BJ (cell line): Measurements from ENCODE around the gene PRIMPOL. TPM values are rescaled to one million over a fixed set of nuclear protein-coding genes. Genes with fewer than 3 reads are reported as not detected.

Source experiments
- CTCF ChIA-PET: fragments of 350-600 bp; formaldehyde crosslinking; extraction: SDS; loops from one replicate; lab custom pipeline; 2021; ENCODE audit warnings: antibody characterized with exemption, inconsistent platforms; lab: Yijun Ruan, JAX
- POLR2A ChIA-PET: fragments of 300-600 bp; sonication (Branson Sonifier 250); formaldehyde crosslinking; extraction: SDS; loops from one replicate; lab custom pipeline; 2021; ENCODE audit warnings: antibody characterized with exemption; lab: Charles Lee
- DNase-seq: peaks from one replicate; pipeline ENCODE4 v3.0.0-alpha.2; 2011; ENCODE audit warnings: low read depth
- H3K27me3 ChIP-seq: 2 replicates; pipeline ENCODE4 v1.6.0; 2011; ENCODE audit warnings: low read length; ENCODE audit not compliant: control insufficient read depth, insufficient read depth
- H3K36me3 ChIP-seq: 2 replicates; pipeline ENCODE4 v1.5.1; 2011; ENCODE audit warnings: low read length; ENCODE audit not compliant: control insufficient read depth, insufficient read depth
- H3K4me3 ChIP-seq: 2 replicates; pipeline ENCODE4 v1.5.1; 2011; ENCODE audit warnings: low read depth, mild to moderate bottlenecking, control low read depth, low read length
- polyA plus RNA-seq: library from polyadenylated mRNA; depleted of rRNA; stranded (reverse); fragments of >200 nt; gene quantifications from 2 replicates; pipeline ENCODE4 v1.2.3, GENCODE V29; 2011
- TF ChIP-seq, protein P1 (sequence below): IDR thresholded peaks from 2 replicates; pipeline ENCODE4 v1.5.1; 2011; ENCODE audit warnings: low read depth, mild to moderate bottlenecking, control low read depth, inconsistent platforms, low read length, moderate library complexity; ENCODE audit not compliant: insufficient read depth

Gene PRIMPOL
- polyA plus RNA-seq, 1 experiment, result 6.0 TPM

DNA sequence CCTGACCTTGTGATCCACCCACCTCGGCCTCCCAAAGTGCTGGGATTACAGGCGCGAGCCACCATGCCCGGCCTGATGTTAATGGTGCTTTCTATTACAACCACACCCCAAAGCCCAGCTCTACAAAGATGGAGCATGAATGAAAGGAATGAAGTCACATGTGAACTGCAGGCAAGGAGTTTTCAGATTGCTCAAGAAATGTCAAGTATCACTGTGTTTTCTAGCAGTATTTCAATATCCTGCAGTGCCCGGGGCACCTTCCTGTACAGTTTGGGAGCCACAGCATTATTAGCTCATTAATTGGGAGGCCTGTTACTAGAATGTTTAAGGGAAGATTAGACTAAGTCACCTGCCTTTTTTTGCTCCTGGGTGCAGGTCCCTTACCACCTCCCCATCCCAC, 40.1 kb downstream of the PRIMPOL start:
- POLR2A ChIA-PET, result no interaction called here
- CTCF ChIA-PET, result interaction anchor here (1.0 to 1.2 kb wide), 2 partner anchors 28 to 32 kb away, joined by 3 read pairs; no protein-coding TSS in a partner anchor
- H3K36me3 ChIP-seq, result peaks cover 2% of the 10 kb centered on the region; the same call in 1 of the 2 replicates
- no peaks in the 10 kb centered on the region for H3K27me3 ChIP-seq
- H3K4me3 ChIP-seq, result no peak overlapping the region
- TF ChIP-seq, protein P1, sequence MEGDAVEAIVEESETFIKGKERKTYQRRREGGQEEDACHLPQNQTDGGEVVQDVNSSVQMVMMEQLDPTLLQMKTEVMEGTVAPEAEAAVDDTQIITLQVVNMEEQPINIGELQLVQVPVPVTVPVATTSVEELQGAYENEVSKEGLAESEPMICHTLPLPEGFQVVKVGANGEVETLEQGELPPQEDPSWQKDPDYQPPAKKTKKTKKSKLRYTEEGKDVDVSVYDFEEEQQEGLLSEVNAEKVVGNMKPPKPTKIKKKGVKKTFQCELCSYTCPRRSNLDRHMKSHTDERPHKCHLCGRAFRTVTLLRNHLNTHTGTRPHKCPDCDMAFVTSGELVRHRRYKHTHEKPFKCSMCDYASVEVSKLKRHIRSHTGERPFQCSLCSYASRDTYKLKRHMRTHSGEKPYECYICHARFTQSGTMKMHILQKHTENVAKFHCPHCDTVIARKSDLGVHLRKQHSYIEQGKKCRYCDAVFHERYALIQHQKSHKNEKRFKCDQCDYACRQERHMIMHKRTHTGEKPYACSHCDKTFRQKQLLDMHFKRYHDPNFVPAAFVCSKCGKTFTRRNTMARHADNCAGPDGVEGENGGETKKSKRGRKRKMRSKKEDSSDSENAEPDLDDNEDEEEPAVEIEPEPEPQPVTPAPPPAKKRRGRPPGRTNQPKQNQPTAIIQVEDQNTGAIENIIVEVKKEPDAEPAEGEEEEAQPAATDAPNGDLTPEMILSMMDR, result no peak
- DNase-seq, result no peak

DNA sequence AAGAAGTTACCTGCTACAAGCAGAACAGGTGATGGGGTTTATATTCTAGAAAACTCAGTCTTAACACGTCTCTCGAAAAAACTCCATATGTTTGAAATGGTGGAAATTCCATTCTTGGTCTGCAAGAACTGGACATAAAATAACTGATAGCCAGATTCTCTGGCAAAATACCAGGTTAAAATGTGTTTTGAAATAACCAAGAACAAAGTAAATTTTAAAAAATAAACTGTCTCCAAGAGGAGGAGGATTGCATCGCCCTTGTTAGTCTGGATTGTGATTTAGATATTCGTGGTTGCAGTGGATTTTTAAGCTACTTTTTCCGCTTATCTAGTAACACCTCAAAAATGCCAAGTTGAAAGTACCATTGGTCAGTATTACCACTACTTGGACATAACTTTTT, 43.5 kb downstream of the PRIMPOL start:
- TF ChIP-seq, protein P1, result no peak
- ChIA-PET CTCF (no interaction called here), POLR2A (no interaction called here)
- H3K27me3 ChIP-seq, result no peaks in the 10 kb centered on the region
- H3K36me3 ChIP-seq, result no peaks in the 10 kb centered on the region
- no peak overlapping the region for H3K4me3 ChIP-seq
- DNase-seq, result no peak

GRCh38 chr4:184694412-184694956, 44.9 kb downstream of the PRIMPOL start:
- DNase-seq, result no peak

DNA sequence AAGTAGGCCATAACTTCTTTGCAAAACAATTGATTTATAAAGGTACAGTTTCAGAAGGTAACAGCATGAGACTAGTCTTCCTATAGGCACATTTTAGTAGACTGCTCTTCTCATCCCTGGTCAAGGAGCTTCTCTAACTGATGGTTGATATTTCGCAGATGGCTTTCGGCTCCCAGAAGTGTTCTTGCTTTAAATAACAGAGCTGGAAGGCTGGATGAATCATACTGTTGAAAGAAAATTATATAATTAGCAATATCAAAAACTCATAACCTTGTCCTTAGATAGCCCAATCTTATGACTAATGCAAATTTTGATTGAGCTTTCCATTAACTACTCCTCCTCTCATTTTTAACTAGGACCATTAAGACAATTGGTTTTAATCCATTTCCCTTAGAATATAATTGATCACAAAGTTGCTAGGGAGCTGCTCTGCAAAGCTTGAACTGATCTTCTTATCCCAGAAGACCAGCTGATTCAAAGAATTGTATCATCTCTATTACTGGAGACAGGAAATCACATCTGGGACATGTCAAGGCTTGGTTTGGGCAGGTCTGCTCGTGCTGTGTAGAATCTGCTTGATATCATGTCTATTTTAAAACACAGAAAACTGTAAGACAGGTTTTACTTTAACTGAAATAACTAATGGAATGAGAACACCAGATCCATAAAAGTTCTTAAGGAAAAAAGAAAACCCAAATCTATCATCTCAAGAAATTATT, 45.8 kb downstream of the PRIMPOL start:
- Histone ChIP-seq H3K36me3 (no peaks in the 10 kb centered on the region), H3K27me3 (no peaks in the 10 kb centered on the region), H3K4me3 (no peak overlapping the region)
- CTCF ChIA-PET, result interaction anchor here (0.7 to 1.1 kb wide), 2 partner anchors 10 to 16 kb away, joined by 3 to 4 read pairs; no protein-coding TSS in a partner anchor
- DNase-seq, result no peak
- POLR2A ChIA-PET, result no interaction called here
- TF ChIP-seq, protein P1, result no peak

More at GRCh38 chr4:184694412-184694956, 44.9 kb downstream of the PRIMPOL start:
- ChIA-PET CTCF (no interaction called here), POLR2A (no interaction called here)
- TF ChIP-seq, protein P1, result no peak
- no peaks in the 10 kb centered on the region for H3K27me3 ChIP-seq
- H3K4me3 ChIP-seq, result no peak overlapping the region
- H3K36me3 ChIP-seq, result no peaks in the 10 kb centered on the region

DNA sequence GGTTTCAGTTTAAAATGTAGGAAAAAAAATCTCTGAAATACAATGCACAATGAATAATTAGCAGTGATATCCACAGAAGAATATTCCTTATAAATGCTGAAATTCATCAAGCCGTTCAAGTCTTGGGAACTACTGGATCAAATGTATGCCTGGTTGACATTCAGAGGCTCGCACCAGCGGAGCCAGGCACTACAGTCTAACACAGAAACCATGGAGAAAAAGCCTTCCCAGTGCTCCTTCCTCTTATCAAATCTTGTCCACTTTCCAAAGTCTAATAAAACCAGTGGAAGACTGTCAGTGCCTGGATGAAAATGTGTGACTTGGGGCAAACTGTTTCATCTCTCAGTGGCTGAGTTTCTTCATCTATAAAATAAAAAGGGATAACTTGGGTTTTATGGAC, 48.4 kb downstream of the PRIMPOL start:
- CTCF ChIA-PET, result no interaction called here
- POLR2A ChIA-PET, result no interaction called here
- no peaks in the 10 kb centered on the region for H3K36me3 ChIP-seq
- no peak overlapping the region for H3K4me3 ChIP-seq
- TF ChIP-seq, protein P1, result no peak
- no peaks in the 10 kb centered on the region for H3K27me3 ChIP-seq
- no peak for DNase-seq
